Measurements from ENCODE around the gene VGF.

DNA sequence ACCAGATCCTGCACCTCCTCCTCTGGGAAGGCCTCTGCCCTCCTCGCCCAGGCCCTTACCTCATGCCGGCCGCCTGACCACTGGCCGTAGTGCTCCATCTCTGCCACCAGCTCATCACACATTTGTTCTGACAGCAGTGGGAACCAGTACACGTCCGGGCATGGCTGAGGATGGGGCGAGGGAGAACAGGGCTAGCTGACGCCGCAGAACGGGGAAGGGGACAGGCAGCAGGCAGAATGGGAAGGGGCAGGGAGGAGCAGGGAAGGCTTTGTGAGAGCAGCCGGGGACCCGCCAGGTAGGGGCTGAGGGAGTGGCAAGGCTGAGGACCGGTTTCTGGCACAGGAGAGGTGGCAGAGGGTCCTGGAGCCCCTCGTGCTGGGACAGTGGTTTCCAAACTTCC lies 43.4 kb upstream of the VGF start:
- TF ChIP-seq, protein P1, sequence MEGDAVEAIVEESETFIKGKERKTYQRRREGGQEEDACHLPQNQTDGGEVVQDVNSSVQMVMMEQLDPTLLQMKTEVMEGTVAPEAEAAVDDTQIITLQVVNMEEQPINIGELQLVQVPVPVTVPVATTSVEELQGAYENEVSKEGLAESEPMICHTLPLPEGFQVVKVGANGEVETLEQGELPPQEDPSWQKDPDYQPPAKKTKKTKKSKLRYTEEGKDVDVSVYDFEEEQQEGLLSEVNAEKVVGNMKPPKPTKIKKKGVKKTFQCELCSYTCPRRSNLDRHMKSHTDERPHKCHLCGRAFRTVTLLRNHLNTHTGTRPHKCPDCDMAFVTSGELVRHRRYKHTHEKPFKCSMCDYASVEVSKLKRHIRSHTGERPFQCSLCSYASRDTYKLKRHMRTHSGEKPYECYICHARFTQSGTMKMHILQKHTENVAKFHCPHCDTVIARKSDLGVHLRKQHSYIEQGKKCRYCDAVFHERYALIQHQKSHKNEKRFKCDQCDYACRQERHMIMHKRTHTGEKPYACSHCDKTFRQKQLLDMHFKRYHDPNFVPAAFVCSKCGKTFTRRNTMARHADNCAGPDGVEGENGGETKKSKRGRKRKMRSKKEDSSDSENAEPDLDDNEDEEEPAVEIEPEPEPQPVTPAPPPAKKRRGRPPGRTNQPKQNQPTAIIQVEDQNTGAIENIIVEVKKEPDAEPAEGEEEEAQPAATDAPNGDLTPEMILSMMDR (conservative IDR thresholded peaks at IDR 0.05; ENCODE audit: low read depth in 2 of 2) = no peak
- TF ChIP-seq, protein P2, sequence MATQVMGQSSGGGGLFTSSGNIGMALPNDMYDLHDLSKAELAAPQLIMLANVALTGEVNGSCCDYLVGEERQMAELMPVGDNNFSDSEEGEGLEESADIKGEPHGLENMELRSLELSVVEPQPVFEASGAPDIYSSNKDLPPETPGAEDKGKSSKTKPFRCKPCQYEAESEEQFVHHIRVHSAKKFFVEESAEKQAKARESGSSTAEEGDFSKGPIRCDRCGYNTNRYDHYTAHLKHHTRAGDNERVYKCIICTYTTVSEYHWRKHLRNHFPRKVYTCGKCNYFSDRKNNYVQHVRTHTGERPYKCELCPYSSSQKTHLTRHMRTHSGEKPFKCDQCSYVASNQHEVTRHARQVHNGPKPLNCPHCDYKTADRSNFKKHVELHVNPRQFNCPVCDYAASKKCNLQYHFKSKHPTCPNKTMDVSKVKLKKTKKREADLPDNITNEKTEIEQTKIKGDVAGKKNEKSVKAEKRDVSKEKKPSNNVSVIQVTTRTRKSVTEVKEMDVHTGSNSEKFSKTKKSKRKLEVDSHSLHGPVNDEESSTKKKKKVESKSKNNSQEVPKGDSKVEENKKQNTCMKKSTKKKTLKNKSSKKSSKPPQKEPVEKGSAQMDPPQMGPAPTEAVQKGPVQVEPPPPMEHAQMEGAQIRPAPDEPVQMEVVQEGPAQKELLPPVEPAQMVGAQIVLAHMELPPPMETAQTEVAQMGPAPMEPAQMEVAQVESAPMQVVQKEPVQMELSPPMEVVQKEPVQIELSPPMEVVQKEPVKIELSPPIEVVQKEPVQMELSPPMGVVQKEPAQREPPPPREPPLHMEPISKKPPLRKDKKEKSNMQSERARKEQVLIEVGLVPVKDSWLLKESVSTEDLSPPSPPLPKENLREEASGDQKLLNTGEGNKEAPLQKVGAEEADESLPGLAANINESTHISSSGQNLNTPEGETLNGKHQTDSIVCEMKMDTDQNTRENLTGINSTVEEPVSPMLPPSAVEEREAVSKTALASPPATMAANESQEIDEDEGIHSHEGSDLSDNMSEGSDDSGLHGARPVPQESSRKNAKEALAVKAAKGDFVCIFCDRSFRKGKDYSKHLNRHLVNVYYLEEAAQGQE (IDR thresholded peaks at IDR 0.05; ENCODE audit: unreplicated experiment) = no peak
- TF ChIP-seq EZH2phosphoT487 (IDR thresholded peaks at IDR 0.05; ENCODE audit: unreplicated experiment) (no peak), EZH2 (IDR thresholded peaks at IDR 0.05; ENCODE audit: low read depth, unreplicated experiment) (no peak), ZNF331 (CRISPR knock-in tag; IDR thresholded peaks at IDR 0.05; ENCODE audit: low read depth) (no peak), CREB1 (CRISPR knock-in tag; IDR thresholded peaks at IDR 0.05; ENCODE audit: low read depth) (no peak)
- TF ChIP-seq, protein P3, sequence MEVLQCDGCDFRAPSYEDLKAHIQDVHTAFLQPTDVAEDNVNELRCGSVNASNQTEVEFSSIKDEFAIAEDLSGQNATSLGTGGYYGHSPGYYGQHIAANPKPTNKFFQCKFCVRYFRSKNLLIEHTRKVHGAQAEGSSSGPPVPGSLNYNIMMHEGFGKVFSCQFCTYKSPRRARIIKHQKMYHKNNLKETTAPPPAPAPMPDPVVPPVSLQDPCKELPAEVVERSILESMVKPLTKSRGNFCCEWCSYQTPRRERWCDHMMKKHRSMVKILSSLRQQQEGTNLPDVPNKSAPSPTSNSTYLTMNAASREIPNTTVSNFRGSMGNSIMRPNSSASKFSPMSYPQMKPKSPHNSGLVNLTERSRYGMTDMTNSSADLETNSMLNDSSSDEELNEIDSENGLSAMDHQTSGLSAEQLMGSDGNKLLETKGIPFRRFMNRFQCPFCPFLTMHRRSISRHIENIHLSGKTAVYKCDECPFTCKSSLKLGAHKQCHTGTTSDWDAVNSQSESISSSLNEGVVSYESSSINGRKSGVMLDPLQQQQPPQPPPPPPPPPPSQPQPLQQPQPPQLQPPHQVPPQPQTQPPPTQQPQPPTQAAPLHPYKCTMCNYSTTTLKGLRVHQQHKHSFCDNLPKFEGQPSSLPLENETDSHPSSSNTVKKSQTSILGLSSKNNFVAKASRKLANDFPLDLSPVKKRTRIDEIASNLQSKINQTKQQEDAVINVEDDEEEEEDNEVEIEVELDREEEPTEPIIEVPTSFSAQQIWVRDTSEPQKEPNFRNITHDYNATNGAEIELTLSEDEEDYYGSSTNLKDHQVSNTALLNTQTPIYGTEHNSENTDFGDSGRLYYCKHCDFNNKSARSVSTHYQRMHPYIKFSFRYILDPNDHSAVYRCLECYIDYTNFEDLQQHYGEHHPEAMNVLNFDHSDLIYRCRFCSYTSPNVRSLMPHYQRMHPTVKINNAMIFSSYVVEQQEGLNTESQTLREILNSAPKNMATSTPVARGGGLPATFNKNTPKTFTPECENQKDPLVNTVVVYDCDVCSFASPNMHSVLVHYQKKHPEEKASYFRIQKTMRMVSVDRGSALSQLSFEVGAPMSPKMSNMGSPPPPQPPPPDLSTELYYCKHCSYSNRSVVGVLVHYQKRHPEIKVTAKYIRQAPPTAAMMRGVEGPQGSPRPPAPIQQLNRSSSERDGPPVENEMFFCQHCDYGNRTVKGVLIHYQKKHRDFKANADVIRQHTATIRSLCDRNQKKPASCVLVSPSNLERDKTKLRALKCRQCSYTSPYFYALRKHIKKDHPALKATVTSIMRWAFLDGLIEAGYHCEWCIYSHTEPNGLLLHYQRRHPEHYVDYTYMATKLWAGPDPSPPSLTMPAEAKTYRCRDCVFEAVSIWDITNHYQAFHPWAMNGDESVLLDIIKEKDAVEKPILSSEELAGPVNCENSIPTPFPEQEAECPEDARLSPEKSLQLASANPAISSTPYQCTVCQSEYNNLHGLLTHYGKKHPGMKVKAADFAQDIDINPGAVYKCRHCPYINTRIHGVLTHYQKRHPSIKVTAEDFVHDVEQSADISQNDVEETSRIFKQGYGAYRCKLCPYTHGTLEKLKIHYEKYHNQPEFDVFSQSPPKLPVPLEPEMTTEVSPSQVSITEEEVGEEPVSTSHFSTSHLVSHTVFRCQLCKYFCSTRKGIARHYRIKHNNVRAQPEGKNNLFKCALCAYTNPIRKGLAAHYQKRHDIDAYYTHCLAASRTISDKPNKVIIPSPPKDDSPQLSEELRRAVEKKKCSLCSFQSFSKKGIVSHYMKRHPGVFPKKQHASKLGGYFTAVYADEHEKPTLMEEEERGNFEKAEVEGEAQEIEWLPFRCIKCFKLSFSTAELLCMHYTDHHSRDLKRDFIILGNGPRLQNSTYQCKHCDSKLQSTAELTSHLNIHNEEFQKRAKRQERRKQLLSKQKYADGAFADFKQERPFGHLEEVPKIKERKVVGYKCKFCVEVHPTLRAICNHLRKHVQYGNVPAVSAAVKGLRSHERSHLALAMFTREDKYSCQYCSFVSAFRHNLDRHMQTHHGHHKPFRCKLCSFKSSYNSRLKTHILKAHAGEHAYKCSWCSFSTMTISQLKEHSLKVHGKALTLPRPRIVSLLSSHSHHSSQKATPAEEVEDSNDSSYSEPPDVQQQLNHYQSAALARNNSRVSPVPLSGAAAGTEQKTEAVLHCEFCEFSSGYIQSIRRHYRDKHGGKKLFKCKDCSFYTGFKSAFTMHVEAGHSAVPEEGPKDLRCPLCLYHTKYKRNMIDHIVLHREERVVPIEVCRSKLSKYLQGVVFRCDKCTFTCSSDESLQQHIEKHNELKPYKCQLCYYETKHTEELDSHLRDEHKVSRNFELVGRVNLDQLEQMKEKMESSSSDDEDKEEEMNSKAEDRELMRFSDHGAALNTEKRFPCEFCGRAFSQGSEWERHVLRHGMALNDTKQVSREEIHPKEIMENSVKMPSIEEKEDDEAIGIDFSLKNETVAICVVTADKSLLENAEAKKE (CRISPR knock-in tag; IDR thresholded peaks at IDR 0.05) = no peak
